ENCODE measurements around the gene NUDT3.

- TF ChIP-seq CSDC2 (CRISPR knock-in tag; IDR thresholded peaks at IDR 0.05) (no peak), PATZ1 (CRISPR knock-in tag; IDR thresholded peaks at IDR 0.05; ENCODE audit: borderline replicate concordance) (no peak), TCF4 (CRISPR knock-in tag; IDR thresholded peaks at IDR 0.05; ENCODE audit: borderline replicate concordance) (no peak), CREB5 (CRISPR knock-in tag; IDR thresholded peaks at IDR 0.05; ENCODE audit: low read depth) (no peak), ISL1 (CRISPR knock-in tag; IDR thresholded peaks at IDR 0.05) (no peak), ZNF565 (CRISPR knock-in tag; conservative IDR thresholded peaks at IDR 0.05; ENCODE audit: low read depth) (no peak), GLIS3 (CRISPR knock-in tag; IDR thresholded peaks at IDR 0.05) (no peak), RARB (CRISPR knock-in tag; IDR thresholded peaks at IDR 0.05) (no peak), CSRNP3 (CRISPR knock-in tag; IDR thresholded peaks at IDR 0.05) (no peak), ZC3H10 (CRISPR knock-in tag; IDR thresholded peaks at IDR 0.05) (no peak), SNAI2 (CRISPR knock-in tag; IDR thresholded peaks at IDR 0.05) (no peak), ARNTL (CRISPR knock-in tag; IDR thresholded peaks at IDR 0.05; ENCODE audit: borderline replicate concordance, low read depth) (no peak), ZFP3 (CRISPR knock-in tag; IDR thresholded peaks at IDR 0.05) (no peak)
These were observed 50.9 kb downstream of the NUDT3 start for GRCh38 chr6:34341481-34341971.

All from SK-N-SH treated with all-trans-retinoic acid at 6 μM for 48 hours (cell line).